GM18909 (cell line): ENCODE measurements around the gene SERPINA1.

Experiments used
- ATAC-seq: cut with Tn5 transposase; IDR thresholded peaks from one replicate; pipeline ENCODE4 v1.9.1; 2021; ENCODE audit warnings: mild to moderate bottlenecking; ENCODE audit not compliant: unreplicated experiment, poor library complexity

The SERPINA1 gene

DNA sequence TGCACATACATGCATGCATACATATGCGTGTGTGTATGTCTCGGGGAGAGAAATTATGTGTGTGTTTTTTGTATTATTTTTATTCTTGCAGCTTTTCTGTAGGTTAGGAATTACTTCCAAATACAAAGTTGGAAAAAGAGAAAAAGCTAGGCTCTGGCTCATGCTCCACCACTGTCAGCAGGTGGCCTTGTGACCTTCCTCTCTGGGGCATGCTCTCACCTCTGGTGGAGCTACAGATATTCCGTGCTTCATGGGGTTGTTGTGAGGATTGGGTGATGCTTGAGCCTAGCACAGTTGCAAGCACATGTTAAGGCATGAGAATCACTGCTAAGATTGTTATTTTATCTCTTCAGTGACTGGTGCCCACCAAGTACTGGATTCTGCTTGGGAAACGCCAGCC is 58.5 kb downstream of the SERPINA1 start:
- ATAC-seq = no peak

GRCh38 chr14:94328196-94328595 is 60.2 kb downstream of the SERPINA1 start:
- no peak for ATAC-seq
